HFFc6 (cell line): ENCODE measurements around the gene YBEY. TPM values are rescaled to one million over a fixed set of nuclear protein-coding genes. Genes with fewer than 3 reads are reported as not detected.

ENCODE experiments used
- DNase-seq: peaks from one replicate; pipeline ENCODE4 v3.0.0-alpha.2; 2018
- H3K27ac Mint-ChIP-seq: 2 replicates; pipeline ENCODE4 v1.8.0; 2020; ENCODE audit warnings: mild to moderate bottlenecking, mixed read lengths
- H3K27me3 Mint-ChIP-seq: 2 replicates; pipeline ENCODE4 v1.8.0; 2021; ENCODE audit warnings: mild to moderate bottlenecking, moderate library complexity, mixed read lengths; ENCODE audit not compliant: insufficient read depth
- H3K36me3 Mint-ChIP-seq: 2 replicates; pipeline ENCODE4 v1.8.0; 2021; ENCODE audit warnings: low read depth, mixed read lengths
- H3K4me1 Mint-ChIP-seq: 2 replicates; pipeline ENCODE4 v1.8.0; 2020; ENCODE audit warnings: low read depth, mixed read lengths
- H3K4me3 Mint-ChIP-seq: 2 replicates; pipeline ENCODE4 v1.8.0; 2020; ENCODE audit warnings: mild to moderate bottlenecking, moderate library complexity, mixed read lengths
- H3K9me3 Mint-ChIP-seq: 2 replicates; pipeline ENCODE4 v1.8.0; 2020; ENCODE audit warnings: mild to moderate bottlenecking, mixed read lengths
- total RNA-seq, 6 experiments: library from RNA; stranded (reverse); fragmentation: NEBNext Ultra II Directional; extraction: Animal tissue kit (Norgen Biotek cat#: 25700); gene quantifications; 2 replicates in 1 of 6; 3 replicates in 5 of 6; pipeline ENCODE4 v1.2.3, GENCODE V29; 2021
- TF ChIP-seq, protein P1 (sequence below): fragments of 200-600 bp; sonication (generic); IDR thresholded peaks from 2 replicates; pipeline ENCODE4 v1.5.0; 2021; ENCODE audit warnings: antibody characterized with exemption, mild to moderate bottlenecking

YBEY gene
- total RNA-seq, 6 experiments from 2014 or later, result 12.5 to 16.0 (median 15.5) TPM

DNA sequence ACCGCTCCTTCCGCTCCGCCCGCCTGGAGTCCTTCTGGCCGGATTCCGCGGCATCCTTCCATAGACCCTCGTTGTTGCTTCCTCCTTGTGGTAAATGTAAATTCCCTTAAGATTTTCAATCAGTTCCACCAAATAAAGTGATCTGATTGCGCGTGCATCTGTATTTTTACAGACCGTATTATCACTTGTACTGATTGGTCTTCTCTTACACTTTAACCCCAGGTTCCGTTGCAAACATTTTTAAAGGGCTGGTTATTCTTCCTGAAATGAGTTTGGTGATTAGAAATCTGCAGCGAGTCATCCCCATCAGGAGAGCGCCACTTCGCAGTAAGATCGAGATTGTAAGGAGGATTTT is 483 bp downstream of the YBEY start:
- Mint-ChIP-seq H3K27me3 (no peaks in the 10 kb centered on the region; the same call in 1 of the 2 replicates), H3K9me3 (no peaks in the 10 kb centered on the region), H3K4me3 (peak overlapping the region; percentile 94), H3K36me3 (peaks cover 25% of the 10 kb centered on the region), H3K27ac (peak overlapping the region; percentile 92), H3K4me1 (peaks cover 40% of the 10 kb centered on the region)
- TF ChIP-seq, protein P1, sequence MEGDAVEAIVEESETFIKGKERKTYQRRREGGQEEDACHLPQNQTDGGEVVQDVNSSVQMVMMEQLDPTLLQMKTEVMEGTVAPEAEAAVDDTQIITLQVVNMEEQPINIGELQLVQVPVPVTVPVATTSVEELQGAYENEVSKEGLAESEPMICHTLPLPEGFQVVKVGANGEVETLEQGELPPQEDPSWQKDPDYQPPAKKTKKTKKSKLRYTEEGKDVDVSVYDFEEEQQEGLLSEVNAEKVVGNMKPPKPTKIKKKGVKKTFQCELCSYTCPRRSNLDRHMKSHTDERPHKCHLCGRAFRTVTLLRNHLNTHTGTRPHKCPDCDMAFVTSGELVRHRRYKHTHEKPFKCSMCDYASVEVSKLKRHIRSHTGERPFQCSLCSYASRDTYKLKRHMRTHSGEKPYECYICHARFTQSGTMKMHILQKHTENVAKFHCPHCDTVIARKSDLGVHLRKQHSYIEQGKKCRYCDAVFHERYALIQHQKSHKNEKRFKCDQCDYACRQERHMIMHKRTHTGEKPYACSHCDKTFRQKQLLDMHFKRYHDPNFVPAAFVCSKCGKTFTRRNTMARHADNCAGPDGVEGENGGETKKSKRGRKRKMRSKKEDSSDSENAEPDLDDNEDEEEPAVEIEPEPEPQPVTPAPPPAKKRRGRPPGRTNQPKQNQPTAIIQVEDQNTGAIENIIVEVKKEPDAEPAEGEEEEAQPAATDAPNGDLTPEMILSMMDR, result no peak
- DNase-seq, result no peak

DNA sequence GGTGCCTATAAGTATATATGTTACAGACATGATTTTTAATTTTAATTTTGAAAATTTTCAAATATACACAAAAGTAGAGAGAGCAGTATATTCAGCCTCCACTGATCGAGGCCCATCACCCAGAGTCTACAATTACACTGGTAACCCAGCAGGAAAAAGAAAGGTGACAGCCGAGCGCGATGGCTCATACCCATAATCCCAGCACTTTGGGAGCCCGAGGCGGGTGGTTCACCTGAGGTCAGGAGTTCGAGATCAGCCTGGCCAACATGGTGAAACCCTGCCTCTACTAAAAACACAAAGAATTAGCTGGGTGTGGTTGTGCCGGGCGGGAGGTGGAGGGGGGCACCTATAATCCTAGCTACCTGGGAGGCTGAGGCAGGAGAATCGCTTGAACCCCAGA is 1.4 kb downstream of the YBEY start:
- H3K27ac Mint-ChIP-seq, result peak overlapping the region; percentile 92; the same call in 1 of the 2 replicates
- H3K4me3 Mint-ChIP-seq, result peak overlapping the region; percentile 94
- no peaks in the 10 kb centered on the region for H3K9me3 Mint-ChIP-seq
- TF ChIP-seq, protein P1, result no peak
- peaks cover 40% of the 10 kb centered on the region for H3K4me1 Mint-ChIP-seq
- no peak for DNase-seq
- peaks cover 30% of the 10 kb centered on the region for H3K36me3 Mint-ChIP-seq
- peaks cover 2% of the 10 kb centered on the region; the same call in 1 of the 2 replicates for H3K27me3 Mint-ChIP-seq

DNA sequence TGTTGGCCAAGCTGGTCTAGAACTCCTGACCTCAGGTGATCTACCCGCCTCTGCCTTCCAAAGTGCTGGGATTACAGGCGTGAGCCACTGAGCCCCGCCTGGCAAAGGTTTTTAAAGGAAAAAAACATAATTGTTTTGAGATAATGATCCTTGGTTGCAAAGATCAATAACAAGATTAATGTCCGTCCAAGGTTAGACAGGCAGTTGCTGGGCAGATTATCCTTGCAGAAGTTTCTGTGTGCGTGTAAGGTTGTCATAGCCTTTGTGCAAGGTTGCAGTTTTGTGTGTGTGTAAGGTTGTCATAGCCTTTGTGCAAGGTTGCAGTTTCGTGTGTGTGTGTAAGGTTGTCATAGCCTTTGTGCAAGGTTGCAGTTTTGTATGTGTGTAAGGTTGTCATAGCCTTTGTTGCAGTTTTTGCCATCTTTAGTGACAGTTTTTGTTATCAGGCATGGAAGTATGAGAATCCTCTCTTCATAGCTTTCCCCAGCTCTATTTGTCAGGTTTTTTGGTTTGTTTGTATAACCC is 3.6 kb downstream of the YBEY start:
- DNase-seq, result no peak
- TF ChIP-seq, protein P1, result no peak
- H3K4me3 Mint-ChIP-seq, result no peak overlapping the region
- H3K36me3 Mint-ChIP-seq, result peaks cover 20% of the 10 kb centered on the region
- peaks cover 2% of the 10 kb centered on the region; the same call in 1 of the 2 replicates for H3K27me3 Mint-ChIP-seq
- H3K9me3 Mint-ChIP-seq, result peaks cover 4% of the 10 kb centered on the region; the same call in 1 of the 2 replicates
- no peak overlapping the region for H3K27ac Mint-ChIP-seq
- H3K4me1 Mint-ChIP-seq, result peaks cover 27% of the 10 kb centered on the region

DNA sequence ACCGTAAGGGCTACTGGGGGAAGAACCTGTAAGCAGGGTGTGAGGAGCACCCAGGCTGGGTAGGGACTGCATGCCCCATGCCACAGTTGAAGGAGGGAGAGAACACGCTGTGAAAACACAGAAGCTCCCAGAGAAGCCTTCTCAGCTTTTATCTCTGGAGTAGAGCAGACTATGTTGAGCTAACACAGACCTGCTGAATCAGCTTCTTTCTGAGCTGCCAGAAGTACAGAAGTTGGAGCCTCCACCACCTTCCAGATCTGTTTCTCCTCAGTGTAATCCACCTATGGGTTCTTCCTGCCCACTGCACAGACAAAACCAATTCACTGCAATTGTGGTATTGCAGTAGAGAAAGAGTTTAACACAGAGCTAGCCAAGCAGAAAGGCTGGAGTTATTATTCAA is 5.4 kb downstream of the YBEY start:
- no peak for DNase-seq
- no peak overlapping the region for H3K27ac Mint-ChIP-seq
- H3K9me3 Mint-ChIP-seq, result peaks cover 4% of the 10 kb centered on the region; the same call in 1 of the 2 replicates
- H3K4me1 Mint-ChIP-seq, result peaks cover 29% of the 10 kb centered on the region
- H3K36me3 Mint-ChIP-seq, result peaks cover 15% of the 10 kb centered on the region
- TF ChIP-seq, protein P1, result no peak
- no peak overlapping the region for H3K4me3 Mint-ChIP-seq
- peaks cover 6% of the 10 kb centered on the region for H3K27me3 Mint-ChIP-seq

DNA sequence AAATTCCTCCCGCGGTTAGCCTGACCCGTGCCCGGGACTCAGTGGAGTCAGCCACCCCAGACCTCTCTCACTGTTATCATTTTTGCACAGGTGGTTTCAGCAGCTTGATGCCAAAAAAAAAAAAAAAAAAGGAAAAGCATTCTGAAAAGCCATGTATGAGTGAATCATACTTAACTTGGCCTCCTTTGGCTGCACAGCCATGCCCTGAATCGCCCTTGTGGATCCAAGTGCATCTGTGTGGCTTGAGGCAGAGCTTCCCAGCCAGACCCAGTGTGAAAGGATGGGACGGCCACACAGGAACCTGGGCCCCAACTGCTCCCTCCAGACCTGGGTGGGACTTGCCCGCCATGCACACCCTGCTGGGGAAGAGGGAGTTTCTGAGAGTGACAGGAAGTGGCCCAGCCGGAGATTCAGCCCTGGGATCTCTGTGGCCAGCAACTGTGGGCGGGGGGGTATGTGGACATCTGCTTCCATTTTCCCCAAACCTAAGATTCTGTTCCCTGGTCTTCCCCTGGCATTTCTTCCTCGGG is 8.6 kb downstream of the YBEY start:
- TF ChIP-seq, protein P1, result no peak
- DNase-seq, result peak; percentile 58
- peaks cover 26% of the 10 kb centered on the region for H3K36me3 Mint-ChIP-seq
- 0 out of 2 replicates have a peak overlapping the region, but pooled peaks have one; percentile 26 for H3K4me3 Mint-ChIP-seq
- H3K4me1 Mint-ChIP-seq, result peaks cover 14% of the 10 kb centered on the region
- H3K9me3 Mint-ChIP-seq, result peaks cover 4% of the 10 kb centered on the region; the same call in 1 of the 2 replicates
- H3K27ac Mint-ChIP-seq, result peak overlapping the region; percentile 84
- peaks cover 6% of the 10 kb centered on the region for H3K27me3 Mint-ChIP-seq
